Naive B cell (primary cell): ENCODE data around the gene NEUROD6. TPM values are rescaled to one million over a fixed set of nuclear protein-coding genes. Genes with fewer than 3 reads are reported as not detected.

Experiments used
- ATAC-seq, 2 donors: fragments of 150-1000 bp; cut with Tn5 transposase; 2 replicates each; pipeline ENCODE4 v1.10.0; 2021; ENCODE audit warnings: low read depth in 2 of 2, mild to moderate bottlenecking in 2 of 2, moderate library complexity in 2 of 2
- DNase-seq: peaks from one replicate; pipeline ENCODE4 v3.0.0; 2022
- H3K27ac Mint-ChIP-seq, 6 donors: one replicate each; pipeline ENCODE4 v1.8.0; 2020 to 2022; ENCODE audit warnings: mild to moderate bottlenecking in 6 of 6, mixed read lengths in 6 of 6, moderate library complexity in 5 of 6, inconsistent platforms in 2 of 6
- H3K27me3 Mint-ChIP-seq, 3 donors: one replicate each; pipeline ENCODE4 v1.8.0; 2021 to 2022; ENCODE audit warnings: mixed read lengths in 3 of 3, mild to moderate bottlenecking in 1 of 3
- H3K36me3 Mint-ChIP-seq, 2 donors: one replicate each; pipeline ENCODE4 v1.8.0; 2020 to 2022; ENCODE audit warnings: mixed read lengths in 2 of 2, inconsistent platforms in 1 of 2, mild to moderate bottlenecking in 1 of 2
- H3K4me1 Mint-ChIP-seq, 3 donors: one replicate each; pipeline ENCODE4 v1.8.0; 2020 to 2022; ENCODE audit warnings: mixed read lengths in 3 of 3, inconsistent platforms in 1 of 3, mild to moderate bottlenecking in 1 of 3, moderate library complexity in 1 of 3
- H3K4me3 Mint-ChIP-seq, 8 donors: one replicate each; pipeline ENCODE4 v1.8.0; 2020 to 2022; ENCODE audit warnings: mild to moderate bottlenecking in 8 of 8, mixed read lengths in 8 of 8, moderate library complexity in 8 of 8, inconsistent platforms in 2 of 8
- H3K9me3 Mint-ChIP-seq, 7 donors: one replicate each; pipeline ENCODE4 v1.8.0; 2020 to 2022; ENCODE audit warnings: mixed read lengths in 7 of 7, mild to moderate bottlenecking in 5 of 7, inconsistent platforms in 2 of 7, moderate library complexity in 1 of 7
- polyA plus RNA-seq, 6 donors: library from polyadenylated mRNA; unstranded; fragments of 300-500 nt; fragmentation: Illumina TruSeq; gene quantifications; one replicate each; pipeline ENCODE4 v1.2.3, GENCODE V29; 2021; ENCODE audit warnings: low read depth in 6 of 6

The NEUROD6 gene
- polyA plus RNA-seq, 6 donors from 2014 or later = not detected

- ATAC-seq (no peak), DNase-seq (no peak)
- H3K9me3 Mint-ChIP-seq = peaks cover 0 to 5% (median 0%) of the 10 kb centered on the region in 7 donors
- H3K4me3 Mint-ChIP-seq = no peak overlapping the region
- H3K4me1 Mint-ChIP-seq = no peaks in the 10 kb centered on the region
- no peak overlapping the region for H3K27ac Mint-ChIP-seq
- no peaks in the 10 kb centered on the region for H3K36me3 Mint-ChIP-seq
- peaks cover 5 to 12% (median 6%) of the 10 kb centered on the region in 3 donors for H3K27me3 Mint-ChIP-seq
These were observed 3.2 kb upstream of the NEUROD6 start for GRCh38 chr7:31343516-31344305.

GRCh38 chr7:31341141-31341540, 615 bp upstream of the NEUROD6 start:
- peaks cover 13 to 23% (median 13%) of the 10 kb centered on the region in 3 donors for H3K27me3 Mint-ChIP-seq
- no peak overlapping the region for H3K27ac Mint-ChIP-seq
- no peak for DNase-seq
- H3K36me3 Mint-ChIP-seq = no peaks in the 10 kb centered on the region
- no peaks in the 10 kb centered on the region for H3K4me1 Mint-ChIP-seq
- H3K4me3 Mint-ChIP-seq = no peak overlapping the region
- ATAC-seq = no peak
- H3K9me3 Mint-ChIP-seq = peaks cover 0 to 5% (median 0%) of the 10 kb centered on the region in 7 donors

DNA sequence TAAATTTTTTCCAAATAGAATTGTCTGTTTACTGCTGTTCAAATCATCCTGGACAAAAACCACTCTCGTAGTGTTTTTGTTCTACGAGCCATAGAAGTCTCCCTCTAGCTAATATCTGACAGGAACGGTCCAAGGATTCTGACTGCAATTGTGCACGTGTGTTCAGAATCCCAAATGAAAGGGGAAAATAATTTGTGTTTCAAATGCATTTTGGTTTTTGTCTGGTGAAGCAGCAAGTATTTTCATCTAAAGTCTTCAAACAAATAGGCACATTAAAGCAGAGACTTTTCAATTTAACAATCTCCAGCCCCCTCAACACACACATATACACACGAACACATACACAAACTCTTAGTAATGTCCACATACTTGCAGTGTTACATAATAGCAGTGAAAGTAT, 475 bp downstream of the NEUROD6 start:
- peaks cover 0 to 2% (median 0%) of the 10 kb centered on the region in 3 donors for H3K4me1 Mint-ChIP-seq
- peaks cover 23 to 24% (median 24%) of the 10 kb centered on the region in 3 donors for H3K27me3 Mint-ChIP-seq
- no peak overlapping the region for H3K4me3 Mint-ChIP-seq
- H3K36me3 Mint-ChIP-seq = peaks cover 0 to 3% of the 10 kb centered on the region in 2 donors
- DNase-seq (no peak), ATAC-seq (no peak)
- peaks cover 0 to 9% (median 4%) of the 10 kb centered on the region in 7 donors for H3K9me3 Mint-ChIP-seq
- H3K27ac Mint-ChIP-seq = no peak overlapping the region

- H3K36me3 Mint-ChIP-seq = peaks cover 0 to 7% of the 10 kb centered on the region in 2 donors
- peaks cover 0 to 2% (median 0%) of the 10 kb centered on the region in 3 donors for H3K4me1 Mint-ChIP-seq
- H3K27me3 Mint-ChIP-seq = peaks cover 28 to 31% (median 30%) of the 10 kb centered on the region in 3 donors
- ATAC-seq = no peak
- H3K4me3 Mint-ChIP-seq = peak overlapping the region in 1 of 8 donors; percentile 56
- H3K9me3 Mint-ChIP-seq = peaks cover 0 to 13% (median 7%) of the 10 kb centered on the region in 7 donors
- H3K27ac Mint-ChIP-seq = peak overlapping the region in 1 of 6 donors; percentile 2
- DNase-seq = no peak
These were observed 1.8 kb downstream of the NEUROD6 start for GRCh38 chr7:31338706-31339105.

- no peak overlapping the region for H3K4me3 Mint-ChIP-seq
- DNase-seq (no peak), ATAC-seq (no peak)
- peaks cover 2 to 20% (median 7%) of the 10 kb centered on the region in 7 donors for H3K9me3 Mint-ChIP-seq
- H3K27ac Mint-ChIP-seq = no peak overlapping the region
- H3K36me3 Mint-ChIP-seq = peaks cover 0 to 7% of the 10 kb centered on the region in 2 donors
- H3K4me1 Mint-ChIP-seq = peaks cover 0 to 2% (median 0%) of the 10 kb centered on the region in 3 donors
- peaks cover 31 to 43% (median 36%) of the 10 kb centered on the region in 3 donors for H3K27me3 Mint-ChIP-seq
These were observed 3.4 kb downstream of the NEUROD6 start for GRCh38 chr7:31337002-31337565.

GRCh38 chr7:31336202-31337001, 4.1 kb downstream of the NEUROD6 start:
- peaks cover 0 to 2% (median 0%) of the 10 kb centered on the region in 3 donors for H3K4me1 Mint-ChIP-seq
- H3K27ac Mint-ChIP-seq = no peak overlapping the region
- H3K36me3 Mint-ChIP-seq = peaks cover 0 to 7% of the 10 kb centered on the region in 2 donors
- H3K27me3 Mint-ChIP-seq = peaks cover 31 to 43% (median 36%) of the 10 kb centered on the region in 3 donors
- peaks cover 2 to 20% (median 9%) of the 10 kb centered on the region in 7 donors for H3K9me3 Mint-ChIP-seq
- H3K4me3 Mint-ChIP-seq = peak overlapping the region in 1 of 8 donors; percentile 12
- ATAC-seq (no peak), DNase-seq (no peak)

DNA sequence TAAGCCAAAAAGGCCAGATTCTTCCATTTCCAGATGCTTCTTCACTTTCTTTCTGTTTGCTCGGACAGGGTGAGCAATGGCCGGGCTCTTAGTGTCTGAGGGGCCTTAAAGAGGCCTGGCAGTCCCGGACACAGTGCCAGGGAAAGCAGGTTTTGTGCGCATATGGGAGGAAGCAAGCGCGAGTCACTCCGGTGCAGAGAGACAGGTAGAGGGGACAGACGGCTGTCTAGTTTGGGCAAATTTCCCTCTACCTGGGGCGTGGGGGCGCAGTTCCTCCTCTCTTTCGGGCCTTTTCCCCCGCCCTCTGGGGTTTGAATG, 4.7 kb downstream of the NEUROD6 start:
- peaks cover 0 to 7% of the 10 kb centered on the region in 2 donors for H3K36me3 Mint-ChIP-seq
- peaks cover 2 to 20% (median 9%) of the 10 kb centered on the region in 7 donors for H3K9me3 Mint-ChIP-seq
- no peak overlapping the region for H3K27ac Mint-ChIP-seq
- H3K27me3 Mint-ChIP-seq = peaks cover 31 to 43% (median 36%) of the 10 kb centered on the region in 3 donors
- ATAC-seq (no peak), DNase-seq (no peak)
- peaks cover 0 to 2% (median 0%) of the 10 kb centered on the region in 3 donors for H3K4me1 Mint-ChIP-seq
- H3K4me3 Mint-ChIP-seq = no peak overlapping the region

DNA sequence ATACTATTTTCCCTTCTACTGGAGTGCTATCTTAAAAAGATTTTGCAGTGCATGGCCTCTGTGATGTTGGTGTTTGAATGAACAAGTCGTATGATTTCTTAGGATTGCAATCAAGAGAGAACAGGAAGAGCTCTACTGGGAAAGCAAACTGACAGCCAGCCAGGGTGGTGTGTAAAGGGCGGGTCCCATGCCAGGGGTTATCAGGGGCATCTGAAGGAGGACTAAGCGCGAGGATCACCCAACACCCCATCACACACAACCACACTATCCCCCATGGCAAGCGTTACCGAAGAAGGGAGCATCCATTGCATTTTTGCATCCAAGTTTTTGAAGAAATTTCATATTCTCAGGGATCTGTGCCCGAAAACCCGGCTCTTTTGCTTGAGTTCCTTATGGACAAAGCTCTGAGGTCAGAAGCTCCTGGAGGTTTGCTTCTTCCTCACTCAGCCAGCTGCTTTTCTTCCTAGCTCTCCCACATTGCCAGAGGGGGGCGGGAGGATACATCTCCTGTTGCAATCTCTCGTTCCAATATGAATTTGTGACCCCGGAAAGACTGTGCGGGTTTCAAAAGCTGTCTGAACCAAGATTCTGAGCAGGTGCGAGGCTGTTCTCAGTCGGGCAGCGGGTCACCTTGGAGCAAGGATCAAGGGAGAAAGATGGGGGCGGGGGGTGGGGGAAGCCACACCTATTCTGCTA, 5.2 kb downstream of the NEUROD6 start:
- Mint-ChIP-seq H3K27ac (no peak overlapping the region), H3K9me3 (peaks cover 2 to 20% (median 9%) of the 10 kb centered on the region in 7 donors), H3K4me3 (no peak overlapping the region), H3K27me3 (peaks cover 31 to 39% (median 36%) of the 10 kb centered on the region in 3 donors), H3K36me3 (peaks cover 0 to 7% of the 10 kb centered on the region in 2 donors), H3K4me1 (peaks cover 0 to 2% (median 0%) of the 10 kb centered on the region in 3 donors)
- no peak for ATAC-seq
- DNase-seq = no peak

DNA sequence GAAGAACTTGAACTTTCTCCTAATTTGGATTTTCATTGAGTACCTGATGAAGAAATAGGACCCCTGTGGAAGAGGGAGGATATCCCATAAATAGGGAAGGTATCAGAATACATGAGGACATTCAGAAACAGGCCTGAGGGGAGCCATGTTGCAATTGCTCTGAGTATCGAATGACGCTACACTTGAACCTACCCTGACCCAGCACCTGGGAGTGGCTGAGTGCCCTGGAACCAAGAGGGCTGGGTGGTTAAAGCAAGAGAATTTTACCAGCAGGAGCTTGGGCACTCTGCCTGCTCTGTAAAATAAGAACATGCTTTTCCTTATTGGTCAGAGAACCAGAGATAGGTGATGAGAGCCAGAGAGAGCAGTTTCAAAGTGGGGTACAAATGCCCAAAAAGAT, 7.2 kb downstream of the NEUROD6 start:
- Mint-ChIP-seq H3K27me3 (peaks cover 20 to 30% (median 27%) of the 10 kb centered on the region in 3 donors), H3K4me3 (no peak overlapping the region), H3K36me3 (peaks cover 0 to 7% of the 10 kb centered on the region in 2 donors), H3K27ac (no peak overlapping the region), H3K9me3 (peaks cover 2 to 28% (median 9%) of the 10 kb centered on the region in 7 donors), H3K4me1 (peaks cover 0 to 2% (median 0%) of the 10 kb centered on the region in 3 donors)
- DNase-seq = no peak
- ATAC-seq = no peak

- ATAC-seq (no peak), DNase-seq (no peak)
- peaks cover 5 to 23% (median 9%) of the 10 kb centered on the region in 7 donors for H3K9me3 Mint-ChIP-seq
- H3K4me3 Mint-ChIP-seq = no peak overlapping the region
- H3K36me3 Mint-ChIP-seq = no peaks in the 10 kb centered on the region
- H3K27me3 Mint-ChIP-seq = no peaks in the 10 kb centered on the region
- no peak overlapping the region for H3K27ac Mint-ChIP-seq
- no peaks in the 10 kb centered on the region for H3K4me1 Mint-ChIP-seq
These were observed 13.5 kb downstream of the NEUROD6 start for GRCh38 chr7:31327071-31327470.

DNA sequence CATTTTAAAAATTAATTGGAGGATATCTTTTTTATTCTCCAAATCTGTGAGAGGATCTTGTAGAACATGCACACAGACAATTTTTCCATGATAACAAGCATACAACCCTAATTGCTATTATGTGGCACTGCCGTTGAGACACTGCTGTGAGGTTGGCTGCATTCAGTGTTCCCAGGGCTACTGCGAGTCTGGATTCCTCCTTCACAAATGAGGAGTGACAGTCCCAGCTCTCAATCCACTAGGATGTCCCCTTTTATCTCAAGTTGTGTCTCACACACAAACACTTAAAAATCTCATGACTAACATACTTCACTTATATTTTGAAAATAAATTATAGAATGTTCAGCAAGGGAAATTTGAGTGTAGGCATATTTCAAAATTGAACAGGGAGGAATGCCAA, 14.1 kb downstream of the NEUROD6 start:
- Mint-ChIP-seq H3K9me3 (peaks cover 2 to 23% (median 9%) of the 10 kb centered on the region in 7 donors), H3K4me3 (no peak overlapping the region), H3K4me1 (no peaks in the 10 kb centered on the region)

GRCh38 chr7:31323101-31323500, 17.4 kb downstream of the NEUROD6 start:
- H3K27me3 Mint-ChIP-seq = no peaks in the 10 kb centered on the region
- no peak for ATAC-seq
- H3K4me3 Mint-ChIP-seq = no peak overlapping the region
- H3K36me3 Mint-ChIP-seq = no peaks in the 10 kb centered on the region
- no peak overlapping the region for H3K27ac Mint-ChIP-seq
- H3K9me3 Mint-ChIP-seq = peaks cover 2 to 14% (median 8%) of the 10 kb centered on the region in 7 donors
- no peaks in the 10 kb centered on the region for H3K4me1 Mint-ChIP-seq
- DNase-seq = no peak

More for the DNA sequence above, 14.1 kb downstream of the NEUROD6 start:
- ATAC-seq (no peak), DNase-seq (no peak)
- H3K27me3 Mint-ChIP-seq = no peaks in the 10 kb centered on the region
- no peak overlapping the region for H3K27ac Mint-ChIP-seq
- H3K36me3 Mint-ChIP-seq = no peaks in the 10 kb centered on the region

DNA sequence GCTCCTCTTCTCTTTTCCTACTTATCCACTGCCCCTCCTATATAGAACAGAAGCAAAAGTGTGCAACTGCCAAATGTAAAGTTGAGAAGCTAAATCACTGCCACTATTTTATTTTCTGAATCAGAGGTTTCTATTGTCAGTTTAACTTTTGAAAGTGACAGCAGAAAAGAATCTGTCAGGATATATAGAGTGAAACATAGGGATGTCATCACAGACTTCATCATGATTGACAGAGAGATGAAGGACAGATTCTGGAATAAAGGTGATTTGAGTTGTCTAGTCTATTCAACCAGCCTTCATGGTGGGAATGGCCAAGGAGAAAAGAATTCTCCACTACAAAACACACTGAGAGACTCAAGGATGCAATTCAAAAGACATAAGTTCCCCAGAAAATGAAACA, 19.9 kb downstream of the NEUROD6 start:
- no peak for DNase-seq

More for the DNA sequence above, 19.9 kb downstream of the NEUROD6 start:
- Mint-ChIP-seq H3K36me3 (no peaks in the 10 kb centered on the region), H3K4me3 (no peak overlapping the region), H3K27ac (no peak overlapping the region), H3K4me1 (no peaks in the 10 kb centered on the region), H3K9me3 (peaks cover 0 to 9% (median 3%) of the 10 kb centered on the region in 7 donors), H3K27me3 (no peaks in the 10 kb centered on the region)
- no peak for ATAC-seq
